GM12878 (cell line): Measurements from ENCODE around the gene ETV6.
A peak's percentile ranks its signal among the peaks of the same experiment; 100 is the strongest.

ENCODE experiments used
- CEBPB ChIP-seq, 2 experiments: fragments of 150-350 bp in 1 of 2; IDR thresholded peaks; 2 replicates each; pipeline ENCODE4 v1.6.1; 2012 to 2014; ENCODE audit warnings: low read depth in 2 of 2, low read length in 2 of 2, borderline replicate concordance in 1 of 2, inconsistent platforms in 1 of 2
- CREB1 ChIP-seq: IDR thresholded peaks from 2 replicates; pipeline ENCODE4 v1.6.1; 2012; ENCODE audit warnings: low read depth, mild to moderate bottlenecking, inconsistent platforms
- ELK1 ChIP-seq: IDR thresholded peaks from 2 replicates; pipeline ENCODE4 v1.6.1; 2012; ENCODE audit warnings: low read depth, low read length, improper control_type of control experiment
- ESRRA ChIP-seq: IDR thresholded peaks from 2 replicates; pipeline ENCODE4 v1.6.1; 2012; ENCODE audit warnings: mild to moderate bottlenecking, low read length, improper control_type of control experiment
- MEF2B ChIP-seq: fragments of 450-650 bp; IDR thresholded peaks from 2 replicates; pipeline ENCODE4 v1.6.1; 2018; ENCODE audit warnings: mild to moderate bottlenecking, moderate library complexity; ENCODE audit not compliant: partially characterized antibody, poor library complexity, severe bottlenecking
- POLR2A ChIP-seq: IDR thresholded peaks from 2 replicates; pipeline ENCODE4 v1.6.1; 2011; ENCODE audit warnings: low read depth, mild to moderate bottlenecking, low read length
- POLR2AphosphoS5 ChIP-seq: IDR thresholded peaks from 2 replicates; pipeline ENCODE4 v1.6.1; 2011; ENCODE audit warnings: mild to moderate bottlenecking, low read length, inconsistent platforms
- SMC3 ChIP-seq: IDR thresholded peaks from 2 replicates; pipeline ENCODE4 v1.6.1; 2011; ENCODE audit warnings: low read length, improper control_type of control experiment, borderline replicate concordance
- ZBTB40 ChIP-seq: fragments of 450-650 bp; IDR thresholded peaks from 2 replicates; pipeline ENCODE4 v1.6.1; 2016; ENCODE audit warnings: mild to moderate bottlenecking, moderate library complexity, borderline replicate concordance
- TF ChIP-seq, protein P1 (sequence below): IDR thresholded peaks from 2 replicates; pipeline ENCODE4 v1.6.1; 2012; ENCODE audit warnings: low read depth, low read length, improper control_type of control experiment
- TF ChIP-seq, protein P2 (sequence below), 3 experiments: IDR thresholded peaks in 2 of 3; conservative IDR thresholded peaks in 1 of 3; 2 replicates each; pipeline ENCODE4 v1.5.1; 2011; ENCODE audit warnings: low read depth in 3 of 3, low read length in 3 of 3, mild to moderate bottlenecking in 3 of 3, control low read depth in 2 of 3, moderate library complexity in 2 of 3, inconsistent platforms in 1 of 3, mixed read lengths in 1 of 3; ENCODE audit not compliant: control insufficient read depth in 2 of 3, insufficient read depth in 1 of 3; ENCODE audit errors: extremely low read depth in 1 of 3

GRCh38 chr12:11765817-11766794 is 116.6 kb downstream of the ETV6 start:
- TF ChIP-seq POLR2A (0 out of 2 replicates have a peak, but pooled peaks have one; percentile 32), CEBPB (IDR thresholded peaks at IDR 0.05; ENCODE audit: borderline replicate concordance in 1 of 2, low read depth in 2 of 2, low read length in 2 of 2) (no peak), POLR2AphosphoS5 (peak; percentile 60), MEF2B (peak; percentile 81), SMC3 (peak; percentile 30; the same call in 1 of the 2 replicates), ESRRA (0 out of 2 replicates have a peak, but pooled peaks have one; percentile 28), ELK1 (no peak), CREB1 (no peak), ZBTB40 (no peak)
- TF ChIP-seq, protein P1, sequence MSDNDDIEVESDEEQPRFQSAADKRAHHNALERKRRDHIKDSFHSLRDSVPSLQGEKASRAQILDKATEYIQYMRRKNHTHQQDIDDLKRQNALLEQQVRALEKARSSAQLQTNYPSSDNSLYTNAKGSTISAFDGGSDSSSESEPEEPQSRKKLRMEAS: no peak
- TF ChIP-seq, protein P2, sequence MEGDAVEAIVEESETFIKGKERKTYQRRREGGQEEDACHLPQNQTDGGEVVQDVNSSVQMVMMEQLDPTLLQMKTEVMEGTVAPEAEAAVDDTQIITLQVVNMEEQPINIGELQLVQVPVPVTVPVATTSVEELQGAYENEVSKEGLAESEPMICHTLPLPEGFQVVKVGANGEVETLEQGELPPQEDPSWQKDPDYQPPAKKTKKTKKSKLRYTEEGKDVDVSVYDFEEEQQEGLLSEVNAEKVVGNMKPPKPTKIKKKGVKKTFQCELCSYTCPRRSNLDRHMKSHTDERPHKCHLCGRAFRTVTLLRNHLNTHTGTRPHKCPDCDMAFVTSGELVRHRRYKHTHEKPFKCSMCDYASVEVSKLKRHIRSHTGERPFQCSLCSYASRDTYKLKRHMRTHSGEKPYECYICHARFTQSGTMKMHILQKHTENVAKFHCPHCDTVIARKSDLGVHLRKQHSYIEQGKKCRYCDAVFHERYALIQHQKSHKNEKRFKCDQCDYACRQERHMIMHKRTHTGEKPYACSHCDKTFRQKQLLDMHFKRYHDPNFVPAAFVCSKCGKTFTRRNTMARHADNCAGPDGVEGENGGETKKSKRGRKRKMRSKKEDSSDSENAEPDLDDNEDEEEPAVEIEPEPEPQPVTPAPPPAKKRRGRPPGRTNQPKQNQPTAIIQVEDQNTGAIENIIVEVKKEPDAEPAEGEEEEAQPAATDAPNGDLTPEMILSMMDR (IDR thresholded peaks at IDR 0.05 in 2 of 3, conservative IDR thresholded peaks at IDR 0.05 in 1 of 3; ENCODE audit: control insufficient read depth in 2 of 3, extremely low read depth in 1 of 3, insufficient read depth in 1 of 3, low read depth in 3 of 3, low read length in 3 of 3): no peak
